ENCODE data around the gene VMAC.
A peak's percentile ranks its signal among the peaks of the same experiment; 100 is the strongest.

VMAC gene

DNA sequence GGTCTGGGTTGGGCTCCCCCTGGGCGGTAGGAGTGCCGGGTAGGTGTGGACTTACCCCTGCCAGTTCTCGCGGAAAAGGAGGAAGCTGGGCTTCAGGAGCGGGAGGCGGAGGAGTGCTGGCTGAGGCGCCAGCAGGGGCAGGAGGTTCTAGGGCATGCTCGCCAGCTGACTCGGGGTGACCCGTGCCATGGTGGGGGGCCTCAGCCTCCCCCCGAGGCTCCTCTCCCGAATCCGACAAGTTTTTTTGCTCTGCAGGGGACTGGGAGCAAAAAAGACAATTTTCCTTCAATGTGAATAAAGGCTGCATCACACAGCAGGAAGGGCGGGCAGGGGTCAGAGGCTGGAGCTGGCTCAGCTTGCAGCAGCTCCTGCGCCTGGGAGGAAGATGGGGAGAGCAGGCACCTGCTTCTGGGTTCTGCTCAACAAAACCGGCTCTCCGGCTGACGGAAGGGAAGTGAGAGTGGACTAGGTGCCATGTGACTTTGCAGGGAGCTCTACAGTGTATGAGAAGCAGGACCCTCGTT lies 46.7 kb downstream of the VMAC start:
- peak in 19 of 51 donors; percentile 12 to 44 (median 26) for DNase-seq

DNA sequence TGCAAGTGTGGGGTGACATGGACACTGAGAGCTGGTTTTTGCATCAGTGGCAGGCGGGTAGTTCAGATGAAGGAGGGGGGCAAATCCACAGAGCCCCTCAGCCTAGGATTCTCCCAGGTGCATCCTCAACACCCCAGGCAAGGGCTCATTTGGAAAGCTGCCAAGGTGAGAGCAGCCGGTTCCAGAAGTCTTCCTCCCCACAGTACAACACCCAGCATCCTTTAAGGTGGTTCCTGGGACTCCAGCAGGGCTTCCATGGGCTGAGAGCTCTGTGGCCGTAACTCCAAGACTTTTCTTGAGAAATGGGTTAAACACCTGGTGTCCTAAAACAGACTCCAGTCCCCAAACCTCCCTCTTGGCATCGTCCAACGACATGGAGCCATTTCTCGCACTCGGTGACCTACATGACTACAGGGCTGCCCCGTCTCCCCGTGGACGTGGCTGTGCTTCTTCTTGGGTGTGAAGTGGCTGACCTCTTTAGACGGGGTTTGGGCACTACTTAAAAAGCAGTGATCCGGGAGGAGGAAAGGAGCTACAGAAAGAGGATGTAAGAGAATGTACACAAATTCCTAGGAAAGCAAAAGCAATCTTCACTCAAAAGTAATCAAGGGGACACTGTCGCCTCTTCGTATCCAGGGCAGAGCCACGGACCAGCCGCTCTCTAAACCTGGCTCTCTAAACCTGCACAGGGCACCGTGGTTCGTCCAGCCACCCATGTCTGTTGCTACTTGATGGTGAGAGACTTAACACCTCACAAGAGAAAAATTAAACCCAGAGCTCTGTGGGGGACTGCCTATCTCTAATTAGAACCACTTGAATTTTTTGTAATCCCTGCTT lies 47.7 kb downstream of the VMAC start:
- DNase-seq: no peak

DNA sequence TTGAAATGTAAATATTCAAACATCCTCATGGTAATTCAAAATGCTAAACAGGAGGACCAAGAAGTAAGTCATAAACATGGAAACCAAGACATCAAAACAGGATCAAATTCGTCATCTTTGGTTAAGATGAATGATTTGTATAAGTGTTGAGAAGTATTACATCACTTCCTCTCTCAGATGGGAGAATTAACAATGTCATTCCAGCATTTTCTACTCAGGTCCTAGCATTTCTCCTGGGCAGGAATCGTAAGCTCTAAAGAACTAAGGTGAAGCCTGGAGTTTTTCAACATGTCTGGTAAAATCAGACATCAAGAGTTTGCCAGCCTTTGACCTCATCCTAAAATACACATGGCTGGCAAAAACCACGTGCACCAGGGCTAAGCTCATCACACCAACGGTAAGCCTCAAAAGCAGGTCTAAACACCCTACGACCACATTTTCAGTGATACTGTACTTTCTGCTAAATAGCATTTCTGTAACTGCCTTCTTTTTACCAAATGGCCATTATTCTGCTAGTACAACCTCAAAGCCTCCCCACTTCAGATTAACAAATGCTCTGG lies 48.4 kb downstream of the VMAC start:
- DNase-seq: no peak

DNA sequence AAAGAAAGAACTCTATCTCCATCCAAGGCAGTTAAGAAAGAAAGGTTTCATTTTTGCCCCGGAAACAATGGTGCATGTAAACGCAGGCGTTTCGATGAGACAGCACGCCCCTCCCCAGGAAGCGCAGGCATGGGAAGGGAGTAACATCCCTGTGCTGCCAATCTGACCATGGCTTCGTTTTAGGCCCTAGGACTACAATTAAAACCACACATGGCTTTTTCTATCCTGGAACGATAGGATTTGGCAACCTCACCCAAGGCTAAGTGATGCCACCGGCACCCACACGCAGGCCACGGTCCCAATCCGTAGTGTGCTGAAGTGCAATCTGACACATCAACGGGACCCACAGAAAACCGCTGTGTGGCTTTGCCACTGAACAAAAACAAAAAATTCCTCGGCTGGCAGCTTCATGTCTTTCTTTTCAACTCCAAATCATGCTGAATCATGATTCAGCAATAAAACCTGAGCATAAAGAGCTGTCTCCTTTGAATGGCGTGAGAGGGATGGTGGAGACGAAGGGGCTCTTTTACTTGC lies 49.1 kb downstream of the VMAC start:
- peak in 4 of 51 donors; percentile 13 to 45 (median 22) for DNase-seq

DNA sequence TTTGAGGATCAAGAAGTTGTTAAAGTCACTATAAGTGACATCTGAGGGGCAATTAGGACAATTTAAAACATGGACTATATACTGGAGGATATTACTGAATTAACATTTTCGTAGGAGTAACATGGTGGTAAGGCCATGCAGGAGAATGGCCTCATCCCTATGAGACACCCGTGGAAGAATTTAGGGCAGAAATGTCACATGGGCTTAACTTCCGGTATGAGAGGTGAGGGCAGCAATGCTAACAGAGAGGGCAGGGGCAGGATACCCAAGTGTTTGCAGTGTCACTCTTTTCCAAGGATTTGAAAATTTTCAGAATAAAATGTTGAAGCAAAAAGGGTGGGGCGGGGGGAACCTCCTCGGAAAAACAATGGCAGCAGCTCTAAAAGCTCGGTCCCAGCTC lies 49.6 kb downstream of the VMAC start:
- DNase-seq: no peak

DNA sequence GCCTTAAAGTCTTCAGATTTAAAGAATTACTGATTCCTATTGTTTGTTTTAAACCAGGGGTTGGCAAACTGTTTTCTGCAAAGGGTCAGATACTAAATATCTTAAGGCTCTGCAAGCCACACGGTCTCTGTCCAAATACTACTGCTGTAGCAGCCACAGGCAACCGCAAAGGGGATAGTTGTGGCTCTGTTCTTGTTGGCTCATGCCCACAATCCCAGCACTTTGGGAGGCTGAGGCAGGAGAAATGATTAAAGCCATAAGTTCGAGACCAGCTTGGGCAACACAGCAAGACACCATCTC lies 50.9 kb downstream of the VMAC start:
- DNase-seq: no peak

DNA sequence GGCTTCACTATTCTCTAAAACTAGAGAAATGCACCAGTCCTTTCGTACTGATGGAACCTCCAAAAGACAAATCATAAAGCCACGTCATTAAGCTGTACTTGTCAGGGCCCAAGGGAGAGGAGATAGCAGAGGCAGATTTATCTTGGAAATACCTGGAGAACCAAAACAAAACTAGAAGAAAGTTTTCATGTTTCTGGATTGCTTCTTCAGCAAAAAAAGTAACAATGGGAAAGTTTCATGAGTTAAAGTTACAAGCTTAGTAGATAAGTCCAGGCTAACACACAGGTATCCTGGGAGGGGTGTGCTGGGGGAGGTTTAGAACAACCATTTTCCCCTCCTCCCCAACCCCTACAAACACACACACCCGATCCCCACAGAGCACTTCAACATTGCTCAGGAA lies 51.7 kb downstream of the VMAC start:
- no peak for DNase-seq

DNA sequence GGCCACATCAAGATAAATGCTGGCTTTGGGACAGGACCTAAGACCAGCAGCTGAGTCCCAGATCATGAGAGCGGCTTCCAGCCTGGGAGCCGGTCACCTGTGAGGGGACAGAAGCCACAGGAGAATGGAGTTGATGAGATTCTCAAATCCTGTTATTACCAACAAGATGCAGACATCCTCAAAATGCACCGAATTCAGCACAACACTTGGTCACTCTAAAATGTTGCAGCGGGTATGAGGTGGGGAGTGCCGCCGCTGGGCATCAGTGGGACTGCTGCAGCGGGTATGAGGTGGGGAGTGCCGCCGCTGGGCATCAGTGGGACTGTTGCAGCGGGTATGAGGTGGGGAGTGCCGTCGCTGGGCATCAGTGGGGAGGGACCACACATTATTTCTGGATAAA lies 52.1 kb downstream of the VMAC start:
- no peak for DNase-seq

DNA sequence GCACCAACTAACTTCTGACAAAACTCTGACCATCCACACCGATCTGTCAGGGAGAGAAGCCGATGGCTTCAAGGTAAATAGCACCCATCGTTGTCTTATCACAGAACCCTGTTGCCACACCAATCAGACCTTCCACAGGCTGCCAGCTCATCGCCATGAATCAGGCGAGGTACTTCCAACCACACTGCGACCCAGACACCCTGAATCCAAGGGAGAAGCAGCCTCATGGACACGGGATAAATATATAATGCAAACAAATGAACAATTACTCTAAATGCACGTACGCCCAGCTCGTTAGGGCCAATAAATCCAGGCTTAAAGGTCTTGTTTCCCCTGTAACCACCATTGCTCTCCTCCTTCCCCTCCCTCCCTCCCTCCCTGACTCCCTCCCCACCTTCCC lies 52.5 kb downstream of the VMAC start:
- DNase-seq: no peak

DNA sequence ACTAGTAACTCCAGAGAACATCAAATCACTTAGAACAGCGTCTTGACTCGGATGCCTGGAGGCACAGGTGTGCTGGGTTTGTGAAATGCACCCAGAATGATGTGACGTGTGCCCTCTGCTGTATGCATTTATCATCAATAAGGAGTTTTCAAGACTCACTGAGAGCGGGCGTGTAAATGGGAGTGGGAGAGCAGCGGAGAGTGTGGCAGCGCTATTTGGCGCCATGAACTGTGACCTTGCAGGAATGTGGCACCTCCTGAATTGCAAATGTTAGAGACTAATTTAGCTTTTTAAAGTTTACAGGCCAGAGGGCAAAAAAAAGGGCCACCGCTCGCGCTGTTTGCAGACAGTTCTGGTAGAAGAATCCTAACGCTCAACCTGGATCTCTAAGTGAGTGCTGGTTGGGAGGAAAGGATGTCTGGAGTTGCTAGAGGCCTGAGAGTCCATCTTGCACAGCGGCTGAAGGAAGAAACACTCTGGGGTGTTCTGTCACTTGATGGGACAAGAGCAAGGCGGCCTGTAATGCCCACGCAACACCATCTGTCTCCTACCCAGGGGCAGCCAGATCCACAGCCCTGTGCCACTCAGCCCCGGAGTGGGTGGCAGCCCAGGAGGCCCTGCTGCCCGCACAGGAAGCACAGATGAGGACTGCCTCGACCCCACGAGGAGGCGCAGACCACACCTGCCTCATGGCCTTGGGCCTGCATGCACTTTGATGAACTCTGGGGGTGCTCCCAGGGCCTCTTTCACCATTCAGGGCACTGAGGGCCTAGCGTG lies 53.6 kb downstream of the VMAC start:
- no peak for DNase-seq

DNA sequence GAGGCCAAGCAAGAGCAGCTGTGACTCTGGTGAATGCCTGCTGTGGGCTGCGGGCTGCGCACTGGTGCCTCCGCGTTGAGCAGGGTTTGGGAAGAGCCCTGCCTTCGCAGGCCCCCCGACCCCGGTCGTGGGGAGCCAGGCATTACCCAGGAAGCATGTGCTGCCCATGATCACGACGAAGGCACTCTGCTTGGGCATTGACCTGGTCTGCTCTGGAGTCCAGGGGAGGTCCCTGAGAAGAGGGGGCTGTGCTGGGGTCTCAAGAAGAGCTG lies 54.1 kb downstream of the VMAC start:
- DNase-seq: no peak

DNA sequence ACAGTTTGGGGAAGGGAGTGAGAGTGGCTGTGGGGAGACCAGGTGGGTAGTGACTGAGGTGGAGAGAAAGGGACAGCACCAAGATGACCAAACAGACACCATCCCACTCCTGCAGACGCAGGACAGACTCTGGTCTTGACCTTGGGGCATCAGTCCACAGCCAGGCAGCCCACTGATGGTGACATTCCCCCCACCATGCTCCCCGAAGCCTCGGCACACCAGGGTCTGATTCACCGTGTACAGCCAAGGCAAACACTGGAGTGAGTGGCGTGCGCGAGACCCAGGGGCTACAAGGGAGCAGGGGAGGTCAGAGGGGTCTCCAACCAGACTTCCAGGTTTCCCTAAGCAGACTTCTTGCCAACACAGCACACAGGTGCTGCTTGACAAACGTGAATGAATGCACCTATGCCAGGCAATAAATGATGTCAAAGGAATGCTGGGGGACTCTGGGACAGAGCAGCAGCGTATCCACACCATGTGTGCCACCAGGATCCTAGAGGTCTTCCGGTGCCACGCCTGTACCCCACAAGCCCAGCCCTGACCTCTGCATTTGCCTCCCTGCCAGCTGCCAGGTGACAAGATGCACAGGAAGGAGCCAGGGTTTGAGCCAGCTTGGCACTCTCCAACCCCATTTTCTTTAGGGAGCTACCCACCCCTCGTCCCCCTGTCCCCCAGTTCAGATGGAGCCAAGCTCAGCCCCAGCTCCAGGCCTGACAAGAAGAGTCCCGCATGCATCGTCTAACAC lies 54.8 kb downstream of the VMAC start:
- no peak for DNase-seq
